IMR-90 (cell line): Measurements from ENCODE around the gene SRPK1. TPM values are rescaled to one million over a fixed set of nuclear protein-coding genes. Genes with fewer than 3 reads are reported as not detected.
A peak's percentile ranks its signal among the peaks of the same experiment; 100 is the strongest.

Experiments used
- ATAC-seq: fragments of 200-7000 bp; cut with Tn5 transposase; 2 replicates; pipeline ENCODE4 v1.9.1; 2020; ENCODE audit warnings: low read depth, mild to moderate bottlenecking, moderate library complexity
- BruUV-seq: library from RNA; stranded (reverse); fragments of 400-500 nt; replicated peaks from 2 replicates; lab custom pipeline; 2021; lab: Mats Ljungman, UMichigan
- CTCF ChIA-PET: fragments of 300-600 bp; formaldehyde crosslinking; extraction: SDS; loops from one replicate; lab custom pipeline; 2021; ENCODE audit warnings: antibody characterized with exemption; lab: Yijun Ruan, JAX
- POLR2A ChIA-PET: fragments of 300-600 bp; sonication (Branson Sonifier 250); formaldehyde crosslinking; loops from one replicate; lab custom pipeline; 2022; ENCODE audit warnings: antibody characterized with exemption; ENCODE audit not compliant: unreplicated experiment; lab: Charles Lee
- DNase-seq: peaks from one replicate; pipeline ENCODE4 v3.0.0; 2013
- H2AFZ ChIP-seq: replicated peaks from 2 replicates; pipeline ENCODE3; 2013; ENCODE audit warnings: low read length, mild to moderate bottlenecking; ENCODE audit not compliant: poor library complexity
- H2AK5ac ChIP-seq: 2 replicates; pipeline ENCODE4 v1.6.1; 2013; ENCODE audit warnings: low read depth, low read length, inconsistent platforms
- H2AK9ac ChIP-seq: replicated peaks from 2 replicates; pipeline ENCODE3; 2013; ENCODE audit warnings: mild to moderate bottlenecking, low read depth, low read length, moderate library complexity; ENCODE audit not compliant: poor library complexity
- H2BK120ac ChIP-seq: 2 replicates; pipeline ENCODE4 v1.6.1; 2013; ENCODE audit warnings: low read depth, low read length, inconsistent platforms
- H2BK15ac ChIP-seq: 3 replicates; pipeline ENCODE4 v1.6.1; 2013; ENCODE audit warnings: low read depth, low read length, inconsistent platforms
- H2BK20ac ChIP-seq: 2 replicates; pipeline ENCODE4 v1.6.1; 2013; ENCODE audit warnings: low read depth, mild to moderate bottlenecking, inconsistent platforms, low read length, moderate library complexity
- H2BK5ac ChIP-seq: 2 replicates; pipeline ENCODE4 v1.6.1; 2013; ENCODE audit warnings: mild to moderate bottlenecking, low read depth, low read length, inconsistent platforms; ENCODE audit not compliant: poor library complexity, severe bottlenecking
- H3K14ac ChIP-seq: replicated peaks from 2 replicates; pipeline ENCODE4 v1.6.1; 2013; ENCODE audit warnings: low read depth, low read length, inconsistent platforms
- H3K18ac ChIP-seq: 2 replicates; pipeline ENCODE4 v1.6.1; 2013; ENCODE audit warnings: low read depth, low read length, control low read depth
- H3K23ac ChIP-seq: 2 replicates; pipeline ENCODE4 v1.6.1; 2013; ENCODE audit warnings: low read depth, low read length, inconsistent platforms
- H3K27ac ChIP-seq: 2 replicates; pipeline ENCODE4 v1.5.1; 2013; ENCODE audit warnings: mild to moderate bottlenecking, control low read depth, low read length; ENCODE audit not compliant: insufficient read depth
- H3K27me3 ChIP-seq: 2 replicates; pipeline ENCODE4 v1.6.1; 2013; ENCODE audit warnings: low read length; ENCODE audit not compliant: control insufficient read depth, insufficient read depth
- H3K36me3 ChIP-seq: 2 replicates; pipeline ENCODE4 v1.6.1; 2013; ENCODE audit warnings: low read length, mixed read lengths; ENCODE audit not compliant: control insufficient read depth, insufficient read depth
- H3K4ac ChIP-seq: 2 replicates; pipeline ENCODE4 v1.6.1; 2013; ENCODE audit warnings: low read depth, low read length, inconsistent platforms
- H3K4me1 ChIP-seq: 2 replicates; pipeline ENCODE4 v1.6.1; 2013; ENCODE audit warnings: low read length, mixed read lengths; ENCODE audit not compliant: control insufficient read depth, insufficient read depth
- H3K4me2 ChIP-seq: 2 replicates; pipeline ENCODE4 v1.6.1; 2013; ENCODE audit warnings: low read depth, mild to moderate bottlenecking, control low read depth, low read length, moderate library complexity
- H3K4me3 ChIP-seq: 2 replicates; pipeline ENCODE4 v1.5.1; 2013; ENCODE audit warnings: low read depth, mild to moderate bottlenecking, control low read depth, low read length, moderate library complexity; ENCODE audit not compliant: insufficient read depth
- H3K56ac ChIP-seq: 2 replicates; pipeline ENCODE4 v1.6.1; 2013; ENCODE audit warnings: low read length, inconsistent platforms; ENCODE audit not compliant: insufficient read depth; ENCODE audit errors: extremely low read depth
- H3K79me1 ChIP-seq, 2 experiments: 2 replicates each; pipeline ENCODE4 v1.6.1; 2013; ENCODE audit warnings: low read length in 2 of 2, inconsistent platforms in 1 of 2, low read depth in 1 of 2
- H3K9ac ChIP-seq: 2 replicates; pipeline ENCODE4 v1.6.1; 2013; ENCODE audit warnings: low read depth, low read length, control low read depth
- H3K9me1 ChIP-seq: 2 replicates; pipeline ENCODE4 v1.6.1; 2013; ENCODE audit warnings: low read length, inconsistent platforms; ENCODE audit not compliant: insufficient read depth
- H3K9me3 ChIP-seq: 2 replicates; pipeline ENCODE4 v1.6.1; 2013; ENCODE audit warnings: low read length; ENCODE audit not compliant: control insufficient read depth, insufficient read depth
- H4K20me1 ChIP-seq: 2 replicates; pipeline ENCODE4 v1.6.1; 2013; ENCODE audit warnings: low read length, inconsistent platforms; ENCODE audit not compliant: insufficient read depth
- H4K5ac ChIP-seq: 2 replicates; pipeline ENCODE4 v1.6.1; 2013; ENCODE audit warnings: mild to moderate bottlenecking, low read depth, low read length, control low read depth
- H4K8ac ChIP-seq, 2 experiments: 2 replicates each; pipeline ENCODE4 v1.6.1; 2013; ENCODE audit warnings: low read depth in 2 of 2, low read length in 2 of 2, control low read depth in 1 of 2, inconsistent platforms in 1 of 2
- H4K91ac ChIP-seq: 2 replicates; pipeline ENCODE4 v1.6.1; 2013; ENCODE audit warnings: low read depth, low read length, inconsistent platforms; ENCODE audit not compliant: insufficient read depth
- BHLHE40 ChIP-seq: fragments of 150-350 bp; IDR thresholded peaks from 2 replicates; pipeline ENCODE4 v1.6.1; 2016; ENCODE audit warnings: mild to moderate bottlenecking, low read depth, low read length
- CHD1 ChIP-seq: IDR thresholded peaks from 2 replicates; pipeline ENCODE4 v1.6.1; 2012; ENCODE audit warnings: low read depth, low read length, improper control_type of control experiment
- MAFK ChIP-seq: IDR thresholded peaks from 2 replicates; pipeline ENCODE4 v1.6.1; 2012; ENCODE audit warnings: low read depth, low read length, improper control_type of control experiment
- MAZ ChIP-seq: IDR thresholded peaks from 2 replicates; pipeline ENCODE4 v1.6.1; 2012; ENCODE audit warnings: low read depth, mild to moderate bottlenecking, low read length, improper control_type of control experiment, moderate library complexity, borderline replicate concordance
- MXI1 ChIP-seq: IDR thresholded peaks from 2 replicates; pipeline ENCODE4 v1.6.1; 2012; ENCODE audit warnings: low read depth, mild to moderate bottlenecking, low read length, moderate library complexity, borderline replicate concordance
- NFE2L2 ChIP-seq: fragments of 150-350 bp; IDR thresholded peaks from 2 replicates; pipeline ENCODE4 v1.6.1; 2016; ENCODE audit warnings: low read depth, mild to moderate bottlenecking, low read length
- POLR2A ChIP-seq: IDR thresholded peaks from 2 replicates; pipeline ENCODE4 v1.6.1; 2012; ENCODE audit warnings: mild to moderate bottlenecking, low read depth, low read length
- RCOR1 ChIP-seq: IDR thresholded peaks from 2 replicates; pipeline ENCODE4 v1.6.1; 2012; ENCODE audit warnings: mild to moderate bottlenecking, low read length, improper control_type of control experiment; ENCODE audit not compliant: insufficient replicate concordance
- RFX5 ChIP-seq: IDR thresholded peaks from 2 replicates; pipeline ENCODE4 v1.8.0; 2012; ENCODE audit warnings: low read depth, mild to moderate bottlenecking, low read length, moderate library complexity
- WGBS, 2 experiments: methylation state at CpG; one replicate each; pipeline versions ENCODE4 v1.1.5 to v1.1.7; 2013; ENCODE audit warnings: missing lambda C conversion rate in 2 of 2; ENCODE audit not compliant: insufficient read length in 1 of 2; ENCODE audit errors: extremely low coverage in 2 of 2; 5-methylcytosine and 5-hydroxymethylcytosine counted together
- dilution Hi-C: fragments of 300-500 bp; cut with HindIII; formaldehyde crosslinking; loops from one replicate; pipeline ENCODE4 v1.14.3; 2018; ENCODE audit warnings: low sequenced_read_pairs; ENCODE audit not compliant: unreplicated experiment
- in situ Hi-C: fragments of 300-500 bp; cut with MboI; formaldehyde crosslinking; loops from 3 replicates; pipeline ENCODE4 v1.14.3; 2019; ENCODE audit warnings: low sequenced_read_pairs, inconsistent platforms, mixed read lengths
- intact Hi-C: fragments of 100-400 bp; cut with micrococcal nuclease; formaldehyde crosslinking; loops from 2 replicates; pipeline ENCODE4 v1.10.0; 2022
- polyA plus RNA-seq, 3 experiments: library from polyadenylated mRNA; depleted of rRNA; stranded (reverse); fragments of >200 nt; gene quantifications; 2 replicates each; pipeline ENCODE4 v1.2.3, GENCODE V29; 2012; ENCODE audit warnings: low replicate concordance in 1 of 3
- total RNA-seq: library from RNA; depleted of rRNA; stranded (reverse); fragments of >200 nt; gene quantifications from 2 replicates; pipeline ENCODE4 v1.2.3, GENCODE V29; 2012

SRPK1 gene
- total and polyA plus RNA-seq, 2 of the 4 experiments (the other 2 are of a cell fraction) = 22.5 to 44.6 TPM

GRCh38 chr6:35893246-35893645 is 27.7 kb downstream of the SRPK1 start:
- ChIA-PET POLR2A (no interaction called here), CTCF (no interaction called here)
- ATAC-seq = no peak
- Histone ChIP-seq H3K56ac (no peak overlapping the region), H3K4ac (no peak overlapping the region), H3K4me2 (no peak overlapping the region), H2AFZ (no peak overlapping the region), H4K20me1 (peaks cover 15% of the 10 kb centered on the region; the same call in 1 of the 2 replicates), H3K23ac (no peak overlapping the region), H4K5ac (no peak overlapping the region), H2AK5ac (no peak overlapping the region), H2BK15ac (no peak overlapping the region), H2AK9ac (no peak overlapping the region), H3K79me1 (peaks cover 10 to 37% of the 10 kb centered on the region in 2 experiments), H3K18ac (no peak overlapping the region), H4K91ac (no peak overlapping the region), H3K27me3 (no peaks in the 10 kb centered on the region), H3K14ac (no peak overlapping the region), H2BK20ac (no peak overlapping the region), H3K4me3 (no peak overlapping the region), H4K8ac (no peak overlapping the region), H3K9ac (no peak overlapping the region), H3K27ac (no peak overlapping the region), H3K9me3 (no peaks in the 10 kb centered on the region), H2BK5ac (no peak overlapping the region), H3K36me3 (peaks cover 1% of the 10 kb centered on the region; the same call in 1 of the 2 replicates), H3K9me1 (no peaks in the 10 kb centered on the region), H2BK120ac (no peak overlapping the region), H3K4me1 (no peaks in the 10 kb centered on the region)
- in situ Hi-C loops = no loop called here
- WGBS, 2 experiments = 93% methylated on average over 6 of the region's 6 CpGs; no CpG with 5 or more reads in 1 of the 2 experiments
- peak; percentile 4 for DNase-seq
- dilution Hi-C loops = no loop called here
- no peak for TF ChIP-seq CHD1
- TF ChIP-seq BHLHE40 = no peak
- no peak for TF ChIP-seq MAZ
- TF ChIP-seq RCOR1 = no peak
- no peak for TF ChIP-seq MXI1
- TF ChIP-seq RFX5 = no peak
- TF ChIP-seq MAFK = no peak
- TF ChIP-seq POLR2A = no peak
- TF ChIP-seq NFE2L2 = no peak
- no TSS peak for BruUV-seq
- intact Hi-C loops = no loop called here
